Fibroblast of the aortic adventitia (primary cell): ENCODE measurements around the gene LPAR1. TPM values are rescaled to one million over a fixed set of nuclear protein-coding genes. Genes with fewer than 3 reads are reported as not detected.

Experiments
- DNase-seq: peaks from one replicate; pipeline ENCODE4 v3.0.0-alpha.2; 2010; ENCODE audit warnings: low read depth
- H3K4me3 ChIP-seq: 2 replicates; pipeline ENCODE4 v1.5.1; 2011; ENCODE audit warnings: low read depth, mild to moderate bottlenecking, control low read depth, low read length, moderate library complexity
- CTCF ChIP-seq: IDR thresholded peaks from 2 replicates; pipeline ENCODE4 v1.5.1; 2011; ENCODE audit warnings: mild to moderate bottlenecking, low read length, control low read depth, inconsistent platforms; ENCODE audit not compliant: insufficient read depth
- total RNA-seq: library from RNA; depleted of rRNA; stranded (reverse); fragments of >200 nt; gene quantifications from 2 replicates; pipeline ENCODE4 v1.2.3, GENCODE V29; 2012; ENCODE audit warnings: low replicate concordance

LPAR1 gene
- total RNA-seq, 1 donor, result 265 TPM

DNA sequence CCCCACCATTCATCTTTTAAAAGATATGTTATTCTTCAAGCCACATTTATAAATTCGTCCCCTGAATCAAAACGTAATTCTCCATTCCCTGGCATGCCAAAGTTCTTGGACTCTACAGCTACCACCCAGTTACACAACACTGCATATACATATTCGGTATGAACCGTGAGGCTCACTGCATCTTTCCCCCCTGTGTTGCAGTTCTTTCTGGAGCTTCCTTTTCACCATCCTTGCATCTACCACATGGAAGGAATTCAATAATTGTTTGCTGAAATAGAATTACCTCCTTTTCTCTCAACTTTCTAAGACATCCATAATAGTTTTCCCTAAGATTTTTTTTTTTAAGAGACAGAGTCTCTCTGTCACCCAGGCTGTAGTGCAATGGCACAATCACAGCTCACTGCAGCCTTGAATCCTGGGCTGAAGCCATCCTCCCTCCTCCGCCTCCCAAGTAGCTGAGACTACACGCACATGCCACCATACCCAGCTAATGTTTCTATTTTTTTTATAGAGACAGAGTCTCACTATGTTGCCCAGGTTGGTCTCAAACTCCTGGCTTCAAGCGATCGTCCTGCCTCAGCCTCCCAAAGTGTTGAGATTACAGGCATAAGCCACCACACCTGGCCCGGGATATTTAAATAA, 3.3 kb downstream of the LPAR1 start:
- H3K4me3 ChIP-seq, result peak overlapping the region; percentile 69
- DNase-seq, result peak; percentile 71
- TF ChIP-seq CTCF, result no peak

DNA sequence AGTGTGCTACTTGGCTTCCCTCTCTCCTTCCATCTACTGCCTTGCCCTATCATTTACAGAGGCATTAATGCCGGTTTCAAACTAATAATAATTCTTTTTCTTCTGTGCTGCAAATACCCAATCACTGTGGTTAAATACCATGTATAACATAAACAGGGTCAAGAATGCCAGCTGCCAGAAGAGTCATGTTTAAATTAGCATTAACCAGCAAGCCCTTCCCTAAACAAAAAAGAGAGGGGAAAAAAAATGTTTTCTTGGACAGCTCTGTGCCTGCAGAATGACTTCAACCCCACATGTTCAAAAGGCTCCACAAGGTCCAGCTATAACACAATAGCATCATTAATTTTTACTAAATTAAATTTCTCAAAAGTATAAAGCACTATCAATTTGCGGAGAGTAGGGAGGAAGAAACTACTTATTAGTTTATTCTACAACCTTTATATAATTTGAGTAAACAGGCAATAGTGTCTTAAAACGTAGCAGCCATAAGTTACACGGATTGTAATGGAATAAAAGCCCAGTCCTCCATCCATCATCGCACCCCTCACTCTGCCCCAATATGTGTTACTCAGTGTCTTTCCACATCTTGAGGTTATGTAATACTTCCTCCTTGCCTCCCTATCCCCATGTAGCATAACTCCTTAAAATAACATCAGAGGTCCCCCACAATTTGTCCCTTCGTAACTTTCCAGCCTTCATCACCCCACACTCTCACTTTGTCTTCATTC, 3.9 kb downstream of the LPAR1 start:
- no peak for DNase-seq
- no peak for TF ChIP-seq CTCF
- H3K4me3 ChIP-seq, result peak overlapping the region; percentile 69

DNA sequence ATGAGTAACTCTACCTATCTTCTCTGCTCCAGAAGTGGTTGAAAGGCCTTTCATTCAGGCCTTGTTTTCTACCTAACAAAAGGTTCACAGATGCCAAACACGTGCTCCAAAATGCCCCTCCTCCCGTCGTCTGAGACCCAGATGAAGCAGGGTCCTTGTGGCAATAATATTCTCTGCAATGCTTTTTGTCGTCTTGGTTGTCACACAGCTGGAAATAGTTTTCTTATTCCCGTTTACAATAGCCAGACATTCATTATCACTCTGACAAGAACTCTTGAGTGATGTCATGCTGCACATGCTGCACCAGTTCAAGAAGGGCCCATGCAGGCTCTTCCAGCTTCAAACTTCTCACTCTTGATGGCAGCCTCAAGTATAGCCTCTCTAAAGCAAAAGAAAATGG, 7.8 kb downstream of the LPAR1 start:
- DNase-seq, result no peak
- no peak overlapping the region for H3K4me3 ChIP-seq
- TF ChIP-seq CTCF, result no peak

DNA sequence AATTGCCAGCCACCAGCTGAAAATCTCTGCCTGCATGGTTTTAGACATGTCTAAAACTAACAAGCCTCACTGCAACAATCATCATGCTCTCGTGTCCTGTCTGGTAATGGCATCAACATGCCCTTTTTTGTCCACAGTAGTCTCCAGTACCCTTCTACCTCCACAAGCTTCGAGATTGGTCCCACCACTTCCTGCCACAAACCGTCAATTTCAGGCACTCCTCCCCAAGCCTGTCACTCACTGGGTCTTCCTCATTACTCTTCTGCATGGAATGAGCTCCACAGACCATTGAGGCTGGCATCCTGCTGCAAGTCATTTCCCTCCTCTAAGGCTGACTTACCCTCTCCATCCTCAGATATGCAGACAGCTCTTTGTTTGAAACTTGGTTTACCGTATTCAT, 9.0 kb downstream of the LPAR1 start:
- no peak overlapping the region for H3K4me3 ChIP-seq
- TF ChIP-seq CTCF, result no peak
- DNase-seq, result no peak

DNA sequence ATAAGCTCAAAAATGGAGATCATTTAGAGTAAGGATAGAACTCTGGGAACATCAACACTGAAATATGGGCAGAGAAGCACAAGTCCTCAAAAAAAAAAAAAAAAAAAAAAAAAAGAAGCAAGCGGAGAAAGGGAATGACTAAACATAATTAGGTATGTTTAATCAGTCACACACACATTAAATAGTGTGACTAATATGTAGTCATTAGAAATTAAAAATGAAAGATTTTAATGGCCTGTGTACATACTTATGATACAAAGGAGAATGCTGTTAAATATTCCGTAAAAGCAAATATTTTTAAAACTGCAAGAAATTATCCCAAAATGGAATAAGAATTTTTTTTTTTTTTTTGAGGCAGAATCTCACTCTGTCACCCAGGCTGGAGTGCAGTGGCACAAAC, 10.5 kb downstream of the LPAR1 start:
- no peak for TF ChIP-seq CTCF
- H3K4me3 ChIP-seq, result no peak overlapping the region
- DNase-seq, result no peak

DNA sequence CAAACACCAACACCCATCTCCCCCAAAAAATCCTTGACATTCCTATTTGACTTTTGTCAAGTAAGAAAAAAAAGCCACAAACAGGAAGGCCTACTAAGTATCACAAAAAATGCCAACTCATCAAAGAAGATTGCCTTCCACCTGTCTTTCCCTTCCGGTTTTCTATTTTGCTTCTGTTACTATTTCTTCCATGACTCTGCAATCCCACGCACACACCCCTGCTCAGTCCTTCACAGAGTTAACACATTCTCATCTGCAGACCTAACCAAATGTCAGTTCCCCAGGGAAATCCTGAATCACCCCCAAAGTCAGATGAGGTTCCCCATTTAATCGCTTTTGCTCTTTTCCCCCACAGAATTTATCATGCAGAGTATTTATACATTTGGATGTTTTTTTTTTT, 15.1 kb downstream of the LPAR1 start:
- no peak for TF ChIP-seq CTCF
- no peak overlapping the region for H3K4me3 ChIP-seq
- no peak for DNase-seq

GRCh38 chr9:111020594-111020993, 17.7 kb downstream of the LPAR1 start:
- DNase-seq, result no peak
- TF ChIP-seq CTCF, result no peak

More at GRCh38 chr9:111020594-111020993, 17.7 kb downstream of the LPAR1 start:
- H3K4me3 ChIP-seq, result no peak overlapping the region
